SK-N-SH treated with all-trans-retinoic acid at 6 μM for 48 hours (cell line): ENCODE results near the gene KIF20B.

Source experiments
- ATAC-seq: fragments of 200-7000 bp; cut with Tn5 transposase; 3 replicates; pipeline ENCODE4 v1.9.1; 2020; ENCODE audit warnings: mild to moderate bottlenecking, moderate library complexity
- ARNTL ChIP-seq: fragments of 450-650 bp; formaldehyde crosslinking; IDR thresholded peaks from 2 replicates; pipeline ENCODE4 v1.5.0; 2020; ENCODE audit warnings: low read depth, mild to moderate bottlenecking, moderate library complexity, borderline replicate concordance
- BACH2 ChIP-seq: fragments of 250-450 bp; sonication (Bioruptor Pico); IDR thresholded peaks from 2 replicates; pipeline ENCODE4 v1.9.0; 2021; ENCODE audit warnings: mild to moderate bottlenecking, borderline replicate concordance
- CSDC2 ChIP-seq: fragments of 250-450 bp; sonication (Bioruptor Pico); IDR thresholded peaks from 2 replicates; pipeline ENCODE4 v1.5.0; 2020; ENCODE audit warnings: mild to moderate bottlenecking, moderate library complexity
- GLIS3 ChIP-seq: fragments of 250-450 bp; sonication (Bioruptor Pico); IDR thresholded peaks from 2 replicates; pipeline ENCODE4 v1.5.0; 2020; ENCODE audit warnings: mild to moderate bottlenecking, moderate library complexity
- ISL1 ChIP-seq: fragments of 250-450 bp; sonication (Bioruptor Pico); IDR thresholded peaks from 2 replicates; pipeline ENCODE4 v2.1.2; 2022; ENCODE audit warnings: mild to moderate bottlenecking, moderate library complexity
- OSR1 ChIP-seq: fragments of 250-450 bp; sonication (Bioruptor Pico); IDR thresholded peaks from 2 replicates; pipeline ENCODE4 v1.8.0; 2022; ENCODE audit warnings: moderate library complexity, mild to moderate bottlenecking, inconsistent platforms
- PPARA ChIP-seq: fragments of 250-450 bp; sonication (Bioruptor Pico); IDR thresholded peaks from 2 replicates; pipeline ENCODE4 v1.5.0; 2020; ENCODE audit warnings: mild to moderate bottlenecking, borderline replicate concordance
- SNAI2 ChIP-seq: fragments of 250-450 bp; sonication (Bioruptor Pico); IDR thresholded peaks from 2 replicates; pipeline ENCODE4 v1.5.0; 2020; ENCODE audit warnings: mild to moderate bottlenecking, moderate library complexity
- TCF4 ChIP-seq: fragments of 250-450 bp; sonication (Bioruptor Pico); IDR thresholded peaks from 2 replicates; pipeline ENCODE4 v1.8.0; 2021; ENCODE audit warnings: mild to moderate bottlenecking, moderate library complexity, borderline replicate concordance
- TOX ChIP-seq: fragments of 250-450 bp; sonication (Bioruptor Pico); IDR thresholded peaks from 2 replicates; pipeline ENCODE4 v1.8.0; 2021; ENCODE audit warnings: mild to moderate bottlenecking, moderate library complexity, borderline replicate concordance
- ZC3H10 ChIP-seq: fragments of 250-450 bp; sonication (Bioruptor Pico); IDR thresholded peaks from 2 replicates; pipeline ENCODE4 v1.5.1; 2021; ENCODE audit warnings: mild to moderate bottlenecking, moderate library complexity
- ZFP3 ChIP-seq: fragments of 250-450 bp; sonication (Bioruptor Pico); IDR thresholded peaks from 2 replicates; pipeline ENCODE4 v1.5.0; 2020; ENCODE audit warnings: mild to moderate bottlenecking, moderate library complexity
- ZFP30 ChIP-seq: fragments of 450-650 bp; formaldehyde crosslinking; IDR thresholded peaks from 2 replicates; pipeline ENCODE4 v1.5.0; 2022; ENCODE audit warnings: mild to moderate bottlenecking, moderate library complexity
- ZNF565 ChIP-seq: fragments of 450-650 bp; formaldehyde crosslinking; conservative IDR thresholded peaks from 2 replicates; pipeline ENCODE4 v1.5.0; 2020; ENCODE audit warnings: low read depth, mild to moderate bottlenecking, moderate library complexity
- ZNF8 ChIP-seq: fragments of 450-650 bp; formaldehyde crosslinking; IDR thresholded peaks from 2 replicates; pipeline ENCODE4 v1.5.0; 2020; ENCODE audit warnings: mild to moderate bottlenecking, moderate library complexity
- TF ChIP-seq, protein P1 (sequence below): fragments of 250-450 bp; sonication (Bioruptor Pico); IDR thresholded peaks from 2 replicates; pipeline ENCODE4 v1.8.0; 2020; ENCODE audit warnings: mild to moderate bottlenecking, moderate library complexity, borderline replicate concordance
- TF ChIP-seq, protein P2 (sequence below): fragments of 250-450 bp; sonication (Bioruptor Pico); IDR thresholded peaks from 2 replicates; pipeline ENCODE4 v1.5.0; 2020; ENCODE audit warnings: mild to moderate bottlenecking, moderate library complexity
- TF ChIP-seq, protein P3 (sequence below): fragments of 250-450 bp; sonication (Bioruptor Pico); IDR thresholded peaks from 2 replicates; pipeline ENCODE4 v1.5.1; 2020; ENCODE audit warnings: low read depth, mild to moderate bottlenecking, moderate library complexity
- TF ChIP-seq, protein P4 (sequence below): fragments of 250-450 bp; sonication (Bioruptor Pico); IDR thresholded peaks from 2 replicates; pipeline ENCODE4 v1.8.0; 2021; ENCODE audit warnings: low read depth, mild to moderate bottlenecking, moderate library complexity, borderline replicate concordance

The KIF20B gene

DNA sequence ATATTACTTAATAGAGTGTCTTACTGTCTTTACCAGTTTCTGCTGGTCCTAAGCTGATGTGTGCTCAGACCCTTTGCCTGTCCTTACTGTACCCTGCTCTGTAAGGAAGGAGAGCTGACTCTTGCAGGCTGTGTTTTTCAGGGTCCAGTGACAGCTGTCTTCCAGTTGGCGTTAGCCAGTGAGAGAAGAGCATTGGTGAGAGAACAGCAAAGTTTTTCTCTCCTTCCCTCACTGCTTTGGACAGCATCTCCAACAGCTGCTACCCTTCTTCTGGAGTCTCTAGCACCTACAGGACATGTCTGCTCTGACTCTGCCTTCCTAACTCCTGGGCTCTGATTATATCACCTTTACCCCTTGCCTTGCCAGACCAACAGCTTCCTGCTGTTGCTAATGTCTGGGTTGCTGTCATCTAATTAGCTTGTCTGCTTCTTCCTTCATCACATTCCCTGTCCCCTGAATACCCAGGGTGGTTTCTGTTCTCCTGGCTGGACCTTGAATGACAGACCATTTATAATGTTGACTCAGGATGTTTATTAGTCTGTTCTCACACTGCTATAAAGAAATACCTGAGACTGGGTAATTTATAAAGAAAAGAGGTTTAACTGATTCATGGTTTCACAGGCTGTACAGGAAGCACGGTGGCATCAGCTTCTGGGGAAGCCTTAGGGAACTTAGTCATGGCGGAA, 32.9 kb upstream of the KIF20B start:
- TF ChIP-seq ISL1 (CRISPR knock-in tag) (no peak), BACH2 (CRISPR knock-in tag) (no peak), OSR1 (no peak), SNAI2 (no peak)
- no peak for ATAC-seq

DNA sequence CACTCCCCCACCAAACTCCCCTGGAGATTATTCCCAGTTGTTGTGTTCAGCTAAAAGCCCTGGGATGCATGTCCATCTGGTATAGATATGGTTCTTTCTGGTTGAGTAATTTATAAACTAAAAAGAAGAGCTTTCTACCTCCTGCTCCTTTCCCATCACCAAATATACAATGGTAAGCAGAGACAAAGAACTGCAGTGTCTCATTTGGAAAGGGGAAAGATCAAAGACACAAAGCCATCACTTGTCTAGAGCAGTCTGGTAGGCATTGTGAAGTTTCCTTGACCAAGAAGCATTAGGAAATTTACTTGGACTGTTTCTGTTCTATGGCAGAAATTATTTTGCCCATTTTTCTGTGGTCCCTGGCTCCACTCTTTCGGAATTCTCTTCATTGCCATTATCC, 31.4 kb upstream of the KIF20B start:
- TF ChIP-seq ISL1 (CRISPR knock-in tag) (no peak), PPARA (CRISPR knock-in tag) (no peak), TOX (no peak), ZFP3 (CRISPR knock-in tag) (no peak), BACH2 (CRISPR knock-in tag) (no peak), CSDC2 (CRISPR knock-in tag) (no peak), OSR1 (no peak), ZFP30 (no peak), TCF4 (CRISPR knock-in tag) (no peak), GLIS3 (CRISPR knock-in tag) (no peak), ZC3H10 (no peak)
- TF ChIP-seq, protein P1, sequence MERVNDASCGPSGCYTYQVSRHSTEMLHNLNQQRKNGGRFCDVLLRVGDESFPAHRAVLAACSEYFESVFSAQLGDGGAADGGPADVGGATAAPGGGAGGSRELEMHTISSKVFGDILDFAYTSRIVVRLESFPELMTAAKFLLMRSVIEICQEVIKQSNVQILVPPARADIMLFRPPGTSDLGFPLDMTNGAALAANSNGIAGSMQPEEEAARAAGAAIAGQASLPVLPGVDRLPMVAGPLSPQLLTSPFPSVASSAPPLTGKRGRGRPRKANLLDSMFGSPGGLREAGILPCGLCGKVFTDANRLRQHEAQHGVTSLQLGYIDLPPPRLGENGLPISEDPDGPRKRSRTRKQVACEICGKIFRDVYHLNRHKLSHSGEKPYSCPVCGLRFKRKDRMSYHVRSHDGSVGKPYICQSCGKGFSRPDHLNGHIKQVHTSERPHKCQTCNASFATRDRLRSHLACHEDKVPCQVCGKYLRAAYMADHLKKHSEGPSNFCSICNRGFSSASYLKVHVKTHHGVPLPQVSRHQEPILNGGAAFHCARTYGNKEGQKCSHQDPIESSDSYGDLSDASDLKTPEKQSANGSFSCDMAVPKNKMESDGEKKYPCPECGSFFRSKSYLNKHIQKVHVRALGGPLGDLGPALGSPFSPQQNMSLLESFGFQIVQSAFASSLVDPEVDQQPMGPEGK (CRISPR knock-in tag) = no peak
- TF ChIP-seq, protein P2, sequence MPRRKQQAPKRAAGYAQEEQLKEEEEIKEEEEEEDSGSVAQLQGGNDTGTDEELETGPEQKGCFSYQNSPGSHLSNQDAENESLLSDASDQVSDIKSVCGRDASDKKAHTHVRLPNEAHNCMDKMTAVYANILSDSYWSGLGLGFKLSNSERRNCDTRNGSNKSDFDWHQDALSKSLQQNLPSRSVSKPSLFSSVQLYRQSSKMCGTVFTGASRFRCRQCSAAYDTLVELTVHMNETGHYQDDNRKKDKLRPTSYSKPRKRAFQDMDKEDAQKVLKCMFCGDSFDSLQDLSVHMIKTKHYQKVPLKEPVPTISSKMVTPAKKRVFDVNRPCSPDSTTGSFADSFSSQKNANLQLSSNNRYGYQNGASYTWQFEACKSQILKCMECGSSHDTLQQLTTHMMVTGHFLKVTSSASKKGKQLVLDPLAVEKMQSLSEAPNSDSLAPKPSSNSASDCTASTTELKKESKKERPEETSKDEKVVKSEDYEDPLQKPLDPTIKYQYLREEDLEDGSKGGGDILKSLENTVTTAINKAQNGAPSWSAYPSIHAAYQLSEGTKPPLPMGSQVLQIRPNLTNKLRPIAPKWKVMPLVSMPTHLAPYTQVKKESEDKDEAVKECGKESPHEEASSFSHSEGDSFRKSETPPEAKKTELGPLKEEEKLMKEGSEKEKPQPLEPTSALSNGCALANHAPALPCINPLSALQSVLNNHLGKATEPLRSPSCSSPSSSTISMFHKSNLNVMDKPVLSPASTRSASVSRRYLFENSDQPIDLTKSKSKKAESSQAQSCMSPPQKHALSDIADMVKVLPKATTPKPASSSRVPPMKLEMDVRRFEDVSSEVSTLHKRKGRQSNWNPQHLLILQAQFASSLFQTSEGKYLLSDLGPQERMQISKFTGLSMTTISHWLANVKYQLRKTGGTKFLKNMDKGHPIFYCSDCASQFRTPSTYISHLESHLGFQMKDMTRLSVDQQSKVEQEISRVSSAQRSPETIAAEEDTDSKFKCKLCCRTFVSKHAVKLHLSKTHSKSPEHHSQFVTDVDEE (CRISPR knock-in tag) = no peak
- ATAC-seq = no peak

DNA sequence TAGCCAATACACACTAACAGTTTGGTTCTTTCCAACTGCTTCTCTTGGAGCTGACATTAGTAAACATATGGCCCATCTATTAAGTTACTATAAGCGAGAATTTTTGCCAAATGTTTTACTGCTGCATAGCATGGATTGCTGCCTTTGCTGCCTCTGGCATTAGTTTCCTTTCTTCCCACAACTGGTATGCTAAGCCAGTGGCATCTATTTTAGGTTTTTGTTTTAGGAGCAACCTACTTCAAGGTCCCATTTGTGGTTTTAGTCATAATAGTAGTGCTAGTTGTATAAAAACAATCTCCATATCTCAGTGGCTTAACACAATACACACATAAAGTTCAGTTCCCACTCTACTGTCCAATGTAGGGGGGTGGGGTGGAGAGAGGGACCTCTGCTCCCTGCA, 30.5 kb upstream of the KIF20B start:
- ATAC-seq = no peak
- TF ChIP-seq ZNF565 (CRISPR knock-in tag) (no peak), CSDC2 (CRISPR knock-in tag) (no peak), TOX (no peak), SNAI2 (no peak), OSR1 (no peak), ZC3H10 (no peak), ISL1 (CRISPR knock-in tag) (no peak), ZFP30 (no peak), ZNF8 (CRISPR knock-in tag) (no peak), ZFP3 (CRISPR knock-in tag) (no peak)
- TF ChIP-seq, protein P1 (CRISPR knock-in tag) = no peak
- TF ChIP-seq, protein P3, sequence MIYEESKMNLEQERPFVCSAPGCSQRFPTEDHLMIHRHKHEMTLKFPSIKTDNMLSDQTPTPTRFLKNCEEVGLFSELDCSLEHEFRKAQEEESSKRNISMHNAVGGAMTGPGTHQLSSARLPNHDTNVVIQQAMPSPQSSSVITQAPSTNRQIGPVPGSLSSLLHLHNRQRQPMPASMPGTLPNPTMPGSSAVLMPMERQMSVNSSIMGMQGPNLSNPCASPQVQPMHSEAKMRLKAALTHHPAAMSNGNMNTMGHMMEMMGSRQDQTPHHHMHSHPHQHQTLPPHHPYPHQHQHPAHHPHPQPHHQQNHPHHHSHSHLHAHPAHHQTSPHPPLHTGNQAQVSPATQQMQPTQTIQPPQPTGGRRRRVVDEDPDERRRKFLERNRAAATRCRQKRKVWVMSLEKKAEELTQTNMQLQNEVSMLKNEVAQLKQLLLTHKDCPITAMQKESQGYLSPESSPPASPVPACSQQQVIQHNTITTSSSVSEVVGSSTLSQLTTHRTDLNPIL (CRISPR knock-in tag) = no peak

DNA sequence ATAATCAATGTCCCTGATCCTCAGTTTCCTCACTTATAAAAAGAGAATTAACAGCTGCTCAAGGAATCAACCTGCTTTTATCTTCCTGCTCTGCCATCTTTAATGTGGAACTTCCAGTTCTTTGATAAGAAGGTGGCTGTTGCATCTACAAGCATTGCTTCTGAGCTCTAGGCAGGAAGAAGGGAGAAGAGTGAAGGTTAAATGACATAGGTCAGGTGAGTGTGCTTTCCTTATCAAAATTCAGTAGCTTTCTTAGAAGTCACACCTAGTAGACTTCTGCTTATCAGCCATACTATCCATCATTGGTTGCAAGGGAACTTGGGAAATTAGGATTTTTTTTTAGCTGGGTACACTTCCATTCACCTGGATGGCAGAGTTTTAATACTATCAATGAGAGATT, 24.0 kb upstream of the KIF20B start:
- no peak for ATAC-seq
- TF ChIP-seq, protein P4, sequence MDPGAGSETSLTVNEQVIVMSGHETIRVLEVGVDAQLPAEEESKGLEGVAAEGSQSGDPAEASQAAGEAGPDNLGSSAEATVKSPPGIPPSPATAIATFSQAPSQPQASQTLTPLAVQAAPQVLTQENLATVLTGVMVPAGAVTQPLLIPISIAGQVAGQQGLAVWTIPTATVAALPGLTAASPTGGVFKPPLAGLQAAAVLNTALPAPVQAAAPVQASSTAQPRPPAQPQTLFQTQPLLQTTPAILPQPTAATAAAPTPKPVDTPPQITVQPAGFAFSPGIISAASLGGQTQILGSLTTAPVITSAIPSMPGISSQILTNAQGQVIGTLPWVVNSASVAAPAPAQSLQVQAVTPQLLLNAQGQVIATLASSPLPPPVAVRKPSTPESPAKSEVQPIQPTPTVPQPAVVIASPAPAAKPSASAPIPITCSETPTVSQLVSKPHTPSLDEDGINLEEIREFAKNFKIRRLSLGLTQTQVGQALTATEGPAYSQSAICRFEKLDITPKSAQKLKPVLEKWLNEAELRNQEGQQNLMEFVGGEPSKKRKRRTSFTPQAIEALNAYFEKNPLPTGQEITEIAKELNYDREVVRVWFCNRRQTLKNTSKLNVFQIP (CRISPR knock-in tag) = no peak
- no peak for TF ChIP-seq ARNTL
